Measurements from ENCODE around the gene YLPM1.

DNA sequence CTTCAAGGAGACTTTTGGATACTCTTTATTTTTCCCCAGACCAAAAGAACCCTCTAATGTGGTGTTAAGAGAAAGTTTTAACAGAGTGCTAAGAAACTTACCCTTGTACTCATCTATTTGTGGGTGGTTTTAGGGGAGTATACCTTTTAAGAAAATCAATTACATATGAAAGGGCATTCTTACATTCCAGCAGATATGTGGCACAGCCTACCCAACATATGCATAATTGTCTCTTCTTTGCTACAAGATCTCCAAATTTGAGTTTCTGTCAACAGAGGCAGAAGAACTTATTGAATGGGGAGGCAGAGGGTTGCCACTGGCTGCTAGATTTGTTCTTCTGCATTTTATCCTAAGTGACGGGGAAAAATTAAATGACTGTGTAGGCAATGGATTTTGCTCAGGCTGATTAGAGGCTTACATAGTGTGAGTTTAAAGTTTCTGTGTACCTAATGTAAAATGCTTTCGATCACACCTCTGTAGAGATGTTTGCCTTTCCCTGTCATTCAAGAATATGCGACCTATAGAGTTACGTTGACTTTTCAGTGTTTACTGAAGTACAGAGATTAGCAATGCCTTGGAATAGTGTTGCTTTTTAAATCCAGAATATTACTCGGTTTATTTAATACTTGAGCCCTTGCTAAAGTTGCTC is 58.3 kb downstream of the YLPM1 start:
- TF ChIP-seq GABPA (IDR thresholded peaks at IDR 0.05; ENCODE audit: low read depth) = no peak
- TF ChIP-seq ELF1 (IDR thresholded peaks at IDR 0.05) = no peak
- TF ChIP-seq RCOR1 (IDR thresholded peaks at IDR 0.05; ENCODE audit: low read length) = no peak
- TF ChIP-seq, protein P1, sequence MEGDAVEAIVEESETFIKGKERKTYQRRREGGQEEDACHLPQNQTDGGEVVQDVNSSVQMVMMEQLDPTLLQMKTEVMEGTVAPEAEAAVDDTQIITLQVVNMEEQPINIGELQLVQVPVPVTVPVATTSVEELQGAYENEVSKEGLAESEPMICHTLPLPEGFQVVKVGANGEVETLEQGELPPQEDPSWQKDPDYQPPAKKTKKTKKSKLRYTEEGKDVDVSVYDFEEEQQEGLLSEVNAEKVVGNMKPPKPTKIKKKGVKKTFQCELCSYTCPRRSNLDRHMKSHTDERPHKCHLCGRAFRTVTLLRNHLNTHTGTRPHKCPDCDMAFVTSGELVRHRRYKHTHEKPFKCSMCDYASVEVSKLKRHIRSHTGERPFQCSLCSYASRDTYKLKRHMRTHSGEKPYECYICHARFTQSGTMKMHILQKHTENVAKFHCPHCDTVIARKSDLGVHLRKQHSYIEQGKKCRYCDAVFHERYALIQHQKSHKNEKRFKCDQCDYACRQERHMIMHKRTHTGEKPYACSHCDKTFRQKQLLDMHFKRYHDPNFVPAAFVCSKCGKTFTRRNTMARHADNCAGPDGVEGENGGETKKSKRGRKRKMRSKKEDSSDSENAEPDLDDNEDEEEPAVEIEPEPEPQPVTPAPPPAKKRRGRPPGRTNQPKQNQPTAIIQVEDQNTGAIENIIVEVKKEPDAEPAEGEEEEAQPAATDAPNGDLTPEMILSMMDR (IDR thresholded peaks at IDR 0.05) = no peak
- TF ChIP-seq RAD21 (IDR thresholded peaks at IDR 0.05; ENCODE audit: low read length) = no peak
- no peak for TF ChIP-seq SIN3A (IDR thresholded peaks at IDR 0.05; ENCODE audit: borderline replicate concordance, low read depth, low read length)
